Stimulated activated effector memory CD8-positive, alpha-beta T cell treated with anti-CD3 and anti-CD28 coated beads, Interleukin-12 subunit alpha, Interleukin-12 subunit beta, amount 100 ng/mL, for 72 hours (primary cell): Measurements from ENCODE around the gene TMEM238L.
A peak's percentile ranks its signal among the peaks of the same experiment; 100 is the strongest.

ENCODE experiments used
- ATAC-seq: fragments of 150-1000 bp; cut with Tn5 transposase; 2 replicates; pipeline ENCODE4 v1.10.0; 2021
- DNase-seq, 2 donors: peaks; one replicate each; pipeline ENCODE4 v3.0.0; 2021 to 2022; ENCODE audit warnings: low spot score in 2 of 2
- H3K27ac Mint-ChIP-seq: one replicate; pipeline ENCODE4 v1.8.0; 2022; ENCODE audit warnings: mild to moderate bottlenecking, mixed read lengths
- H3K36me3 Mint-ChIP-seq: one replicate; pipeline ENCODE4 v1.8.0; 2022; ENCODE audit warnings: mild to moderate bottlenecking, mixed read lengths
- H3K4me1 Mint-ChIP-seq: one replicate; pipeline ENCODE4 v1.8.0; 2022; ENCODE audit warnings: mixed read lengths
- H3K4me3 Mint-ChIP-seq: one replicate; pipeline ENCODE4 v1.8.0; 2022; ENCODE audit warnings: mild to moderate bottlenecking, mixed read lengths
- H3K9me3 Mint-ChIP-seq: one replicate; pipeline ENCODE4 v1.8.0; 2022; ENCODE audit warnings: mixed read lengths

TMEM238L gene

DNA sequence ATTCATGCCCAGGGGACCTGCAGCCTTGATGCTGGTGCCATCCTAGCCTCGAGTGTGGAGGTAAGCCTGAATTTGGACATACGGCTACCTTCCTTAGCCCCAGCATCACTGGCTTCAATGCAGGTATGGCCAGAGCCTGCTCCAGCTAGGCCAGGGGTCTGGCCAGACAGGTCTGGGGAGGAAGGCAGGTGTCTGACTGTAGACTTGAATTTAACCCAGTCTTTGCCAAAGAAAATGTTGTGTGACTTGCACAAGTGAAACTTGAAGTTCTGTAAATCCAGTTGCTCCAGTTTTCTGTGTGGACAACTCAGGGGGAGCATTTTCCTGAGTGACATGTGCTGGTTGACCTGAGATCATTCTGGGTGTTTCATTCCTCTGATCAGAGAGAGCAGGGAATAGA is 32.8 kb downstream of the TMEM238L start:
- no peak for ATAC-seq
- DNase-seq: no peak
- Mint-ChIP-seq H3K9me3 (peaks cover 5% of the 10 kb centered on the region), H3K4me1 (no peaks in the 10 kb centered on the region), H3K27ac (no peak overlapping the region), H3K36me3 (no peaks in the 10 kb centered on the region), H3K4me3 (no peak overlapping the region)

DNA sequence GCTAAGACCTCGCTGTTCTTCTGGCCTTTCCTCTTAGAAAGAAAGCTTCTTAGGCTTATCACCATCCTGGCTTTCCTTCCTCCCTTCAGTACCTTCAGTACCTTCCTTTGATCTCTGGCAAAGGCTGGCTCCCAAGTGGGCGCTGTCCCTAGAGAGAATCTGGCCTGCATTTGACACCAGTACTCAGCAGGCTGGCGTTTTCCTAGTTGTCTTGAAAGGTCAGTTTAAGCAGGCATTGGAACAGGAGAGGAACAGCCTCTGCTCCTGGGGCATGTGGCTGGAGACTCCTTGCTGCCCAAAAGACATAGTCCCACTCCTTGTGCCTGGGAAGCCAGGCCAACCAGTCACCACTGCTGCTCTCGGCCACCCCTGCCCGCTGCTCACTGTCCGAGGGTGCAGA is 34.1 kb downstream of the TMEM238L start:
- peaks cover 5% of the 10 kb centered on the region for H3K9me3 Mint-ChIP-seq
- ATAC-seq (no peak), DNase-seq (no peak)
- no peak overlapping the region for H3K27ac Mint-ChIP-seq
- no peaks in the 10 kb centered on the region for H3K4me1 Mint-ChIP-seq
- no peaks in the 10 kb centered on the region for H3K36me3 Mint-ChIP-seq
- H3K4me3 Mint-ChIP-seq: no peak overlapping the region

GRCh38 chr17:10768750-10769251 is 35.1 kb downstream of the TMEM238L start:
- H3K9me3 Mint-ChIP-seq: peaks cover 5% of the 10 kb centered on the region
- H3K27ac Mint-ChIP-seq: no peak overlapping the region
- ATAC-seq: peak; percentile 31
- no peak overlapping the region for H3K4me3 Mint-ChIP-seq
- H3K4me1 Mint-ChIP-seq: no peaks in the 10 kb centered on the region
- no peak for DNase-seq
- H3K36me3 Mint-ChIP-seq: no peaks in the 10 kb centered on the region

DNA sequence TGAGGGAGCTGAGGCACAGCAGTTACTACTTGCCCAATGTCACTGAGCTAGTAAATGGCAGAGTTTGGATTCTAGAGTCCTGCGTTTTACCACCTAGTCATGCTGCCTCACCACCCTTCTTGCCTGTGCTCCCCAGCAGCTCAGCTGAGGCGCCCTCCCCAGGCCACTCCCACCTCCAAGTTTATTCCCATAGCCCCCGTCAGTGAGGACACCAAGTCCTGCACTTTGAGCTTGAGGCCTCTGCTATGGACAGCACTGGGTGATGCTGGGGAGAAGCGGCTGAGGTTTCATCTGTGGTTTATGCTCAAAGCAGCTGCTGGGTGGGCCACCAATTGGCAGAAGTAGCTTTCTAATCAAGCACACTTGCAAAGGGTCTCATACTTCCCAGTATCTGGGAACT is 36.7 kb downstream of the TMEM238L start:
- no peak overlapping the region for H3K27ac Mint-ChIP-seq
- no peak for ATAC-seq
- peaks cover 5% of the 10 kb centered on the region for H3K9me3 Mint-ChIP-seq
- DNase-seq: no peak
- H3K36me3 Mint-ChIP-seq: no peaks in the 10 kb centered on the region
- H3K4me1 Mint-ChIP-seq: no peaks in the 10 kb centered on the region
- H3K4me3 Mint-ChIP-seq: no peak overlapping the region

GRCh38 chr17:10762037-10762436 is 41.9 kb downstream of the TMEM238L start:
- Mint-ChIP-seq H3K4me3 (no peak overlapping the region), H3K9me3 (no peaks in the 10 kb centered on the region), H3K36me3 (no peaks in the 10 kb centered on the region), H3K27ac (no peak overlapping the region), H3K4me1 (no peaks in the 10 kb centered on the region)
- no peak for DNase-seq
- ATAC-seq: no peak

DNA sequence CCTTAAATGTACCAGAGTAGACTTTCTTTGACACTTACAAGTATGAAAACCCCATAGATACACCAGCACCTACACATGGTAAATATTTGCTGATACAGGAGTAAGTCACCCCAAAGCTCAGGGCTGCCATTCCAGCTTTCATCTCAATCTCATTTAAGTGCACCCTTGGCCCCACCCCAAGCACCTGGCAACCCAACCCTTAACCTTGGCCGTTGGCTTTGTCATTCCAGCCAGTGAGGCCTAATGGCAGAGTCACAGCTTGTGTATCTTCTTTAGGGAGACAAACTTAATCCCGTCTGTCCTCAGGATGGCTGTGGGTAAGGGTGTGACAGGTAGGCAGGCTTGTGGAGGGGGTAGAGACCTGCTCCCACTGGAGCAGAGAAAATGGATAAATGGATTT is 42.6 kb downstream of the TMEM238L start:
- H3K4me3 Mint-ChIP-seq: no peak overlapping the region
- H3K9me3 Mint-ChIP-seq: no peaks in the 10 kb centered on the region
- H3K36me3 Mint-ChIP-seq: no peaks in the 10 kb centered on the region
- DNase-seq: no peak
- H3K4me1 Mint-ChIP-seq: no peaks in the 10 kb centered on the region
- no peak overlapping the region for H3K27ac Mint-ChIP-seq
- no peak for ATAC-seq

GRCh38 chr17:10758062-10758461 is 45.8 kb downstream of the TMEM238L start:
- Mint-ChIP-seq H3K9me3 (no peaks in the 10 kb centered on the region), H3K36me3 (no peaks in the 10 kb centered on the region), H3K27ac (no peak overlapping the region), H3K4me3 (no peak overlapping the region), H3K4me1 (no peaks in the 10 kb centered on the region)
- ATAC-seq (no peak), DNase-seq (no peak)

DNA sequence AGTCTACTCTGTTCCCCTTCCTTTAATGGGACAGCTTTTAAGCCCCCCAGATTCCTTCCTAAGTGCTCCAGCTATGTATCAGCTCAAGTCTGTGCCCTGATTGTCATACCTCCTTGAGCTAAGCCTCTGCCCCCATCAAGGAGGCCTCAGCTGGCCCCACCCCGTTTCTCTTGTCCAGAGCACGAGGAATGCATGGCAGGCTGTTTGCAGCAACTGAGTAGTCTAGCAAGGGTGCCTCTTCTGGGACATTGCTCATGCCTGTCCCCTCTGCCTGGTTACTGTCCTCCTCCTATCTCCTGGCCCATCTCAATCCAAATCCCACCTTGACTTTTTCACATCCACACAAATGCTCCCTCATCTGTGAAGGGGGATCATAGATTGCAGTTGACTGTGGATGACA is 46.3 kb downstream of the TMEM238L start:
- no peaks in the 10 kb centered on the region for H3K4me1 Mint-ChIP-seq
- no peak overlapping the region for H3K4me3 Mint-ChIP-seq
- no peaks in the 10 kb centered on the region for H3K9me3 Mint-ChIP-seq
- no peaks in the 10 kb centered on the region for H3K36me3 Mint-ChIP-seq
- DNase-seq: no peak
- ATAC-seq: peak; percentile 8
- no peak overlapping the region for H3K27ac Mint-ChIP-seq

- ATAC-seq (no peak), DNase-seq (no peak)
- no peaks in the 10 kb centered on the region for H3K36me3 Mint-ChIP-seq
- no peaks in the 10 kb centered on the region for H3K9me3 Mint-ChIP-seq
- no peak overlapping the region for H3K4me3 Mint-ChIP-seq
- H3K4me1 Mint-ChIP-seq: no peaks in the 10 kb centered on the region
- no peak overlapping the region for H3K27ac Mint-ChIP-seq
Measured at GRCh38 chr17:10757067-10757466, 46.8 kb downstream of the TMEM238L start.

GRCh38 chr17:10756619-10757018 is 47.3 kb downstream of the TMEM238L start:
- Mint-ChIP-seq H3K4me3 (no peak overlapping the region), H3K4me1 (no peaks in the 10 kb centered on the region), H3K9me3 (no peaks in the 10 kb centered on the region), H3K36me3 (no peaks in the 10 kb centered on the region), H3K27ac (no peak overlapping the region)
- DNase-seq: no peak
- ATAC-seq: no peak

DNA sequence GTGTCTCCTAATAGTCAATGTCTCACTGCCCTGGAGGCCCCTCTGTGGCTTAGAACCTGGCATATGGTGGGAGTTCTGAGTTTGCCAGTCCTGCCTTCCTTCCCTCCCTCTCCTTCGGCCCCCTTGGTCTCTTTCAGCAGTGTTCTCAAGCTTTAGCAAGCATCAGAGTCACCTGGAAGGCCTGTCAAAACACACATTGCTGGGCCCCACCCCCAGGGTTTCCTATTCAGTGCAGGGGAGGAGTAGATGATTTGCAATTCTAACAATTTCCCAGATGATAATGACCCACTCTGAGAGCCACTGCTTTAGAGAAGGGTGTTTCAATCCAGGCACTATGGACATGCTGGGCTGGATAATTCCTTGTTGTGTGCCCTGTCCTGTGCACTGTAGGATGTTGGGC is 47.7 kb downstream of the TMEM238L start:
- Mint-ChIP-seq H3K4me3 (no peak overlapping the region), H3K9me3 (no peaks in the 10 kb centered on the region), H3K4me1 (no peaks in the 10 kb centered on the region), H3K27ac (no peak overlapping the region), H3K36me3 (no peaks in the 10 kb centered on the region)
- DNase-seq (no peak), ATAC-seq (no peak)

DNA sequence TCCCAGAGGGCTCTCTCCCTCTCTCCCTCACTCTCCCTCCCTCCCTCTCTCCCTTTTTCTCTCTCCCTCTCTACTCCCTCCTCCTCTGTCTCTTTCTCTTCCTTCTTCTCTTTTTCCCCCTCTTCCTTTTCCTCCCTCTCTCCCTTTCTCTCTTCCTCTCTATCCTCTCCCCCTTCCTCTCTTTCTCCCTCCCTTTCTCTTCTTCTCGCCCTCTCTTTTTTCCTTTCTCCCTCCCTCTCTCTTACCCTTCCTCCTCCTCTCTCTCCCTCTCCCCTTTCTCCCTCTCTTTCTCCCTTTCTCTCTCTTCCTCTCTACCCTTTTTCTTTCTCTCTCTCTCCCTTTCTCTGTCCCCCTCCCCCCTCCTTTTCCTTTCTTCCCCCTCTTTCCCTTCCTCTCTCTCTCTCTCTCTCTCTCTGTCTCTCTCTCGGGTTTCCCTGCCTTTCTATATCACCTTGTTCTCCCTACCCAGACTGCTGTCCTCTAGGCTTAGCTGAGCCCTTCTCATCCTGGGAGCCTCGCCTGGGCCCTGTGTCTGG is 48.2 kb downstream of the TMEM238L start:
- no peak for DNase-seq
- no peaks in the 10 kb centered on the region for H3K9me3 Mint-ChIP-seq
- H3K27ac Mint-ChIP-seq: no peak overlapping the region

DNA sequence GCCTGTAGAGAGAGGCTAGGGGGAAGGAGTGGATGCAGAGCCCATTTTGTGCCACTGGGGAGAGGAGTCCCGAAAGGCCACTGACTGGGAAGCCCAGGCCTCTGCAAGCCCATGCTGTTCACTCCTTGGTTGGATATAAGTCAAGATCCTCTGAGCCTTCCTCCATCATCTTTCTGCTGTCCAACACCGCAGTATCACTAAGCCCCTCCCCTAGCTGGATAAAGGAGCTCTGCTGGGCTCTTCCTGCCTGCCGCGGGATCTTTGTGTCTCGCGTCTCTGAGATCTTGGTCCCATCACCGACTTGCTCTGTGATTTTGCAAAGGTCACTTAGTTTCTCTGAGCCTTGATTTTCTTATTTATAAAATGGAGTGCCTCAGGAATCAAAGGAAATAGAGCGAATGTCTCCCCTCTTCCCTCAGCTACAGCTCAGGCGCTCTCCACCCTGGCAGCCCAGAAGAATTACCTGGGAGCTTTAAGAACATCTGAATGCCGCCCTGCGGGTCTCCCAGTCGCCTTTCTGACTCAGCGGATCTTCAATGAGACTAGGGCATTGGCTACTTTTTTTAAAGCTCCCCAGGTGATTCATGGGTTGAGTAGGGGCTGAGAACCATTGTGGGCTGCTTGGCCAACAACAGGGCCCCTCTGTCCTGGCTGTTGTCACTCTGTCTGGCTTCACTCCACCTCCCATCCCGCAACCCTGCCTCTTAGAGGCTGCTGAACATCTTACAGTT is 48.9 kb downstream of the TMEM238L start:
- no peaks in the 10 kb centered on the region for H3K4me1 Mint-ChIP-seq
- no peaks in the 10 kb centered on the region for H3K36me3 Mint-ChIP-seq
- ATAC-seq (no peak), DNase-seq (no peak)
- H3K27ac Mint-ChIP-seq: no peak overlapping the region
- no peaks in the 10 kb centered on the region for H3K9me3 Mint-ChIP-seq
- H3K4me3 Mint-ChIP-seq: no peak overlapping the region

More for the DNA sequence above, 48.2 kb downstream of the TMEM238L start:
- ATAC-seq: no peak
- H3K36me3 Mint-ChIP-seq: no peaks in the 10 kb centered on the region
- no peak overlapping the region for H3K4me3 Mint-ChIP-seq
- H3K4me1 Mint-ChIP-seq: no peaks in the 10 kb centered on the region

DNA sequence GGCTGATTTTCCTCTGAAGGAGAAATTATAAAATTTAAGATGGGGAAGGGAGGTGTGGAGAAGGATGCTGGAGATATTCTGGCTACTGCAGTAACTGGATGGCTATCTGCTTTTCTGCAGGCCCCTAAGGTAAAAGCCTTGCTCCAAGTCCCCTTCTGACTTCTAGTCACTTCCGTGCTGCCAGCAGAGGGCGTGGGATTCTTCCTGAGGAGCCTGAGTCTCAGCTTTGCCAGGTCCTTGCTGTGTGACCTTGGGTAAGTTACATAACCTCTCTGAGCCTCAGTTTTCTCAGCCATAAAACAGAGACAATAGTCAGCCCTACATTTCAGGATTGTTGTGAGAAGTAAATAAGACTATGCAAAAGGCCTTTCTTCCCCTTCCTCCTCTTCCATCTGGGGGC is 49.8 kb downstream of the TMEM238L start:
- Mint-ChIP-seq H3K4me1 (no peaks in the 10 kb centered on the region), H3K27ac (no peak overlapping the region), H3K9me3 (no peaks in the 10 kb centered on the region), H3K36me3 (no peaks in the 10 kb centered on the region), H3K4me3 (no peak overlapping the region)
- ATAC-seq: no peak
- no peak for DNase-seq

GRCh38 chr17:10752696-10753095 is 51.2 kb downstream of the TMEM238L start:
- DNase-seq (no peak), ATAC-seq (no peak)

DNA sequence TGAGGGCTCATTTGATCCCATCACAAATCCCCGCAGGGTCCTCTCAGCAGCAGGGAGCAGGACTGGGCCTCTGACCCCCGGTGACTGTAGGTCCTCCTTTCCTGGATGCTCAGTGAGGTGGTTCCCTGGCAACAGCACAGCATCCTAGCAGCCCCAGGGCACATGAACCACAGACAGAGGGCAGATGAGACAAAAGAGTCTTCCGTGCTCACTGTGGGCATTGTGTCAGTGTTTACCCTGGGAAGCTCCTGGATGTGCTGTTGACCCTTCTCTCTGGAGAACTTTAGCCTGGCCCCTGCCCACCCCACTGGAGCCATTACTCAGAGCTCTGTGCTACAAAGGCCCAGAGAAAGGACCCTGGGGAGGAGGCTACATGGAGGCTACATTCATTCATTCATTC is 52.3 kb downstream of the TMEM238L start:
- DNase-seq (no peak), ATAC-seq (no peak)
- no peak overlapping the region for H3K4me3 Mint-ChIP-seq
- no peaks in the 10 kb centered on the region for H3K4me1 Mint-ChIP-seq
- no peaks in the 10 kb centered on the region for H3K9me3 Mint-ChIP-seq
- no peak overlapping the region for H3K27ac Mint-ChIP-seq
- H3K36me3 Mint-ChIP-seq: no peaks in the 10 kb centered on the region

More at GRCh38 chr17:10752696-10753095, 51.2 kb downstream of the TMEM238L start:
- H3K27ac Mint-ChIP-seq: no peak overlapping the region
- H3K9me3 Mint-ChIP-seq: no peaks in the 10 kb centered on the region
- H3K4me1 Mint-ChIP-seq: no peaks in the 10 kb centered on the region
- no peak overlapping the region for H3K4me3 Mint-ChIP-seq
- H3K36me3 Mint-ChIP-seq: no peaks in the 10 kb centered on the region
